Left forelimb (tissue), 1 donor: Measurements from ENCODE around the gene CCNF.

ENCODE experiments used
- DNase-seq: peaks from one replicate; pipeline ENCODE4 v3.0.0-alpha.2; 2018; ENCODE audit warnings: low spot score

CCNF gene

GRCh38 chr16:2501946-2502895 is 73.0 kb downstream of the CCNF start:
- DNase-seq = no peak

- no peak for DNase-seq
Measured at GRCh38 chr16:2505695-2506094, 76.4 kb downstream of the CCNF start.

GRCh38 chr16:2507052-2507659 is 77.9 kb downstream of the CCNF start:
- DNase-seq = no peak

GRCh38 chr16:2507665-2508064 is 78.4 kb downstream of the CCNF start:
- DNase-seq = no peak
